Measurements from ENCODE around the gene KRTAP9-2.
"Not testable (repeated sequence)": the region's sequence is repeated elsewhere in the genome, so short reads cannot be mapped to it uniquely, and the experiment has no call there.

- TF ChIP-seq, protein P1, sequence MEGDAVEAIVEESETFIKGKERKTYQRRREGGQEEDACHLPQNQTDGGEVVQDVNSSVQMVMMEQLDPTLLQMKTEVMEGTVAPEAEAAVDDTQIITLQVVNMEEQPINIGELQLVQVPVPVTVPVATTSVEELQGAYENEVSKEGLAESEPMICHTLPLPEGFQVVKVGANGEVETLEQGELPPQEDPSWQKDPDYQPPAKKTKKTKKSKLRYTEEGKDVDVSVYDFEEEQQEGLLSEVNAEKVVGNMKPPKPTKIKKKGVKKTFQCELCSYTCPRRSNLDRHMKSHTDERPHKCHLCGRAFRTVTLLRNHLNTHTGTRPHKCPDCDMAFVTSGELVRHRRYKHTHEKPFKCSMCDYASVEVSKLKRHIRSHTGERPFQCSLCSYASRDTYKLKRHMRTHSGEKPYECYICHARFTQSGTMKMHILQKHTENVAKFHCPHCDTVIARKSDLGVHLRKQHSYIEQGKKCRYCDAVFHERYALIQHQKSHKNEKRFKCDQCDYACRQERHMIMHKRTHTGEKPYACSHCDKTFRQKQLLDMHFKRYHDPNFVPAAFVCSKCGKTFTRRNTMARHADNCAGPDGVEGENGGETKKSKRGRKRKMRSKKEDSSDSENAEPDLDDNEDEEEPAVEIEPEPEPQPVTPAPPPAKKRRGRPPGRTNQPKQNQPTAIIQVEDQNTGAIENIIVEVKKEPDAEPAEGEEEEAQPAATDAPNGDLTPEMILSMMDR (IDR thresholded peaks at IDR 0.05; ENCODE audit: poor library complexity) = not testable (repeated sequence)
- not testable (repeated sequence) for TF ChIP-seq EZH2 (IDR thresholded peaks at IDR 0.05; ENCODE audit: borderline replicate concordance); EZH2phosphoT487 (IDR thresholded peaks at IDR 0.05; ENCODE audit: low read depth, severe bottlenecking, unreplicated experiment)
Measured at GRCh38 chr17:41255381-41256290, 29.2 kb downstream of the KRTAP9-2 start, which contains the start of gene KRTAP9-9.

Measured in hepatocyte (in vitro differentiated cells).